Spleen (tissue), 7 donors: ENCODE results near the gene FOXO3.

Experiments used
- CTCF ChIP-seq, 11 experiments: fragments of 200-600 bp in 7 of 11; fragments of 450-650 bp in 4 of 11; sonication (generic) in 4 of 11; IDR thresholded peaks in 8 of 11; conservative IDR thresholded peaks in 3 of 11; 1 replicate in 7 of 11; 2 replicates in 4 of 11; pipeline versions ENCODE4 v1.4.0 to v1.8.0; 2016 to 2021; ENCODE audit warnings: antibody characterized with exemption in 11 of 11, inconsistent platforms in 4 of 11, mild to moderate bottlenecking in 1 of 11
- POLR2A ChIP-seq, 3 donors: fragments of 450-650 bp; IDR thresholded peaks; one replicate each; pipeline ENCODE4 v1.5.1; 2017; ENCODE audit warnings: antibody characterized with exemption in 3 of 3, mild to moderate bottlenecking in 1 of 3
- POLR2AphosphoS5 ChIP-seq, 3 donors: sonication (generic); formaldehyde crosslinking; IDR thresholded peaks; one replicate each; pipeline ENCODE4 v1.5.1; 2017; ENCODE audit warnings: antibody characterized with exemption in 3 of 3
- donor health status: DM: no; HTN: no; CAD: no; lungs with moderate emphysema.
- donor health status: DM: no; HTN: no; CAD: no.
- donor health status: DM: no; HTN: no; CAD: no.

DNA sequence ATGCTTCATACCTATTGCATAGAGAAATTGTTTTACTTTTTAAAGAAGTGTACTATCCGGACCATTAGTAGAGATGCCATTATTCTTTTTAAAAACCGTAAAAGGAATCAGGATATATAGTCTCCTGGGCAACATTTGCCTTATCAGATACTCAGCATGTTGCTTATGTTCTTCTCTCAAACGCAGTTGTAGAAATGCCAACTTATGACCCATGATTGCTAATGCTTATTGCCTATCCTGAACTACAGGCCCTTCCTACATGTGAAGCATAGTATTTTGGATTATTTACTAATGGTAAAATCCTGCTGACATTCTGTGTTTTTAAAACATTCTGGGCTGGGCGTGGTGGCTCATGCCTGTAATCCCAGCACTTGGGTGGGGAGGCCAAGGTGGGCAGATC, 99.5 kb downstream of the FOXO3 start:
- TF ChIP-seq CTCF (IDR thresholded peaks at IDR 0.05 in 8 of 11, conservative IDR thresholded peaks at IDR 0.05 in 3 of 11), result no peak
- no peak for TF ChIP-seq POLR2AphosphoS5 (IDR thresholded peaks at IDR 0.05)
- no peak for TF ChIP-seq POLR2A (IDR thresholded peaks at IDR 0.05)
